HG03039 (cell line): ENCODE measurements around the gene OR6K6.

Source experiments
- ATAC-seq: cut with Tn5 transposase; IDR thresholded peaks from one replicate; pipeline ENCODE4 v1.9.1; 2021; ENCODE audit warnings: mild to moderate bottlenecking, moderate library complexity; ENCODE audit not compliant: unreplicated experiment

The OR6K6 gene

DNA sequence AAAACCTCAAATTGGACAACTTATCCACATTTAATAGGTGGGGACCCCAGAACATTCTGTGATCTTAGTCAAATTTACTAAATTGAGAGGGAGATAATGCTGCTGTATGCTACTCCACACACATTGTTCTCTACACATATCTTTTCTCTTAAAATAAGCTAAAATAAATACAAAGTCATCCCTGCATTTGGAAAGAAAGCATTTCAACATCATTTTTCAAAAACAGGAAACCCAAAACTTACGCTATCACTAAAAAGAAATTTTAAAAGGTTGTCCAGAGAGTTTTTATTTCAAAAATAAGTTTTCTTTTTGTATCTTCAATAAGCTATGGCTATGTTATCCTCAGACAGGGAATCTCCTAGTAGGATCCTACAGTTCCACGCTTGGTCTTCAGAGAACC, 46.0 kb downstream of the OR6K6 start:
- ATAC-seq = no peak

DNA sequence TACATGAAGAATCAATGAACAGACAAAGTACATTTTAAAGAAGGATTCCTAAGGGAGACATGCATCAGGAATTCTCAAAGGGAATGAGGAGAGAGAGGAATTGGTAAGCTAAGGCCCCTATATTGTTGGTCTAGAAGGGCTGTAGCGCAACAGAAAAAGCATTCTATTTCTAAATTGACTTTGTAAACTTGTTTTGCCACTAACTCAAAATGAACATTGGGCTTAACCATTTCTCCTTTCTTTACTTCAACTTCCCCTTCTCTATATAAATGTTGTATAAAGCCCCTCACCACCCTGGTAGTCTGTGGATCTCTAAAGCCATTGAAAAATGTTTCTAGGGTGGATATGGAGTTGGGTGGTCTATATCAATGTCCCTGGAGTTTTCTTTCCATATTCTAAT, 46.9 kb downstream of the OR6K6 start:
- no peak for ATAC-seq

DNA sequence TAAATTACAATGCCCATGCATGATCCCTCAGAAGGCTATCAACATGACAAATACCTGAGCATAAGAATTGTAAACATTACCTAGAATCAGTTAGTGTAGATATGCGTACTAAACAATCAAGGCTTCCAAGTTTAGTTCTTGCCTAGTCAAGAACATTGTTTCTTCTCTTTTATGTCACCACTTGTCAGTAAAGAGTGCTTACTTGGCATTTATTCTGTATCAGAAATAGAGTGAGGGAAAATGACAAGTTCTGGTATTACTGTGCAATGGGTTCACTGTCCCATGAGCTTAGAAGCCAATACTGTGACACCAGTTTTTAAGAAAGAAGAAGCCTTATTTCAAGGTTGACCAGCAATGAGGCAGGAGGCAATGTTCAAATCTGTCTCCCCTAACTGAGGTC, 49.2 kb downstream of the OR6K6 start:
- ATAC-seq = no peak
